Esophagus squamous epithelium (tissue), 4 donors: ENCODE data around the gene BCL2L11.

Experiments
- CTCF ChIP-seq, 6 experiments: fragments of 450-650 bp in 4 of 6; fragments of 200-600 bp in 2 of 6; sonication (generic) in 2 of 6; IDR thresholded peaks; one replicate each; pipeline ENCODE4 v1.5.1; 2016 to 2019; ENCODE audit warnings: antibody characterized with exemption in 6 of 6, mild to moderate bottlenecking in 4 of 6, moderate library complexity in 4 of 6
- POLR2A ChIP-seq, 4 donors: fragments of 450-650 bp; IDR thresholded peaks; one replicate each; pipeline ENCODE4 v1.6.1; 2017; ENCODE audit warnings: antibody characterized with exemption in 4 of 4, mild to moderate bottlenecking in 4 of 4, moderate library complexity in 3 of 4

- TF ChIP-seq CTCF (IDR thresholded peaks at IDR 0.05) (no peak), POLR2A (IDR thresholded peaks at IDR 0.05) (no peak)
Observed at GRCh38 chr2:111213877-111214276, 93.2 kb downstream of the BCL2L11 start.
